Measurements from ENCODE around the gene SAA2.

GRCh38 chr11:18285841-18286240 is 37.4 kb upstream of the SAA2 start:
- TF ChIP-seq EZH2phosphoT487 (IDR thresholded peaks at IDR 0.05; ENCODE audit: low read depth, severe bottlenecking, unreplicated experiment), result no peak
- TF ChIP-seq CTCF (IDR thresholded peaks at IDR 0.05; ENCODE audit: poor library complexity), result no peak
- no peak for TF ChIP-seq EZH2 (IDR thresholded peaks at IDR 0.05; ENCODE audit: borderline replicate concordance)

Measured in hepatocyte (in vitro differentiated cells).